ENCODE data around the gene MXRA8.
A peak's percentile ranks its signal among the peaks of the same experiment; 100 is the strongest.
"Not testable (repeated sequence)": the region's sequence is repeated elsewhere in the genome, so short reads cannot be mapped to it uniquely, and the experiment has no call there.

Gene MXRA8

GRCh38 chr1:1371364-1371745 is 13.0 kb upstream of the MXRA8 start:
- Histone ChIP-seq H2BK12ac (ENCODE audit: low read length in 2 of 2) (no peak overlapping the region), H3K4me3 (ENCODE audit: insufficient read depth in 1 of 2, low read depth in 1 of 2, low read length in 2 of 2) (peak overlapping the region in 1 of 2 experiments; percentile 42), H3K79me1 (replicated peaks; ENCODE audit: low read length, poor library complexity, severe bottlenecking) (peaks cover 16% of the 10 kb centered on the region), H2BK15ac (ENCODE audit: low read depth, poor library complexity, severe bottlenecking) (peak overlapping the region; percentile 26), H4K8ac (ENCODE audit: low read length) (no peak overlapping the region), H3K27ac (ENCODE audit: low read length, poor library complexity, severe bottlenecking) (peak overlapping the region; percentile 27), H3K9ac (ENCODE audit: low read length) (peak overlapping the region; percentile 37), H2AFZ (ENCODE audit: low read depth, low read length) (no peak overlapping the region), H3K4me1 (ENCODE audit: control insufficient read depth, insufficient read depth, low read depth, low read length) (peaks cover 34% of the 10 kb centered on the region), H2AK5ac (ENCODE audit: low read length, severe bottlenecking) (peak overlapping the region; percentile 30), H2BK5ac (ENCODE audit: low read depth, low read length, poor library complexity, severe bottlenecking) (no peak overlapping the region), H3K4ac (ENCODE audit: low read depth in 1 of 2, low read length in 2 of 2) (no peak overlapping the region), H3K18ac (ENCODE audit: low read depth in 1 of 2, low read length in 2 of 2) (no peak overlapping the region), H3K23ac (ENCODE audit: low read length in 2 of 2) (no peak overlapping the region), H2BK120ac (ENCODE audit: low read depth, low read length) (no peak overlapping the region), H3K9me3 (ENCODE audit: control insufficient read depth, low read length) (no peaks in the 10 kb centered on the region), H3K4me2 (ENCODE audit: low read length, poor library complexity, severe bottlenecking) (no peak overlapping the region), H3K14ac (ENCODE audit: low read length in 2 of 2) (no peak overlapping the region), H4K91ac (ENCODE audit: low read length) (peak overlapping the region; percentile 43), H3K27me3 (ENCODE audit: control insufficient read depth in 1 of 2, insufficient read depth in 1 of 2, low read length in 2 of 2) (no peaks in the 10 kb centered on the region), H3K36me3 (ENCODE audit: control insufficient read depth in 1 of 2, insufficient read depth in 2 of 2, low read depth in 1 of 2, low read length in 2 of 2) (peaks cover 11 to 38% of the 10 kb centered on the region in 2 experiments)
- WGBS: 93% methylated on average over 12 of the region's 12 CpGs
- DNase-seq: no peak

DNA sequence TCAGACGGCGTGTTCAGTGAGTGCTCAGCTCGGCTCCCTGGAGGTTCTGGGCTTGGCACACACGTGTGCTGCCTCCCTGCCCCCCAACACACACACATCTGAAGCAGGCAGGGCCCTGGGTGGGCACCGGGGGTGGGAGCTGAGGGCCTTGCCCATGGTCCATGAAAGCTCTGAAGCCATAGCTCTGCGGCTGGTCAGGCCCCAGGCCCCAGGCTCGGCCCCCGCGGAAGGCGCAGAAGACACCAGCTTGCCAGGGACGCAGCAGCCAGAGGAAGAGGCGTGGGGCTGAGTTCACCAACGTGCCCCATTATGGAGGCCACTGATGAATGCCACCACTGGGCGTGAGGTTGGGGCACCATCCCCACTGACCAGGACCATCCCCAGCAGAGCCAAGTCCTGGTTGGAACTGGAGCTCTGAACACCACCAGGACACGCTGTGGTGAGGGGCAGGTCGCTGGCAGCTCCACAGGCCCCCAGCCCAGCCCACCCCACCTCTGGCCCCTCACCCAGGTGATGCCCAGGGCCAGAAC is 12.5 kb upstream of the MXRA8 start:
- Histone ChIP-seq H3K79me1 (replicated peaks; ENCODE audit: low read length, poor library complexity, severe bottlenecking) (peaks cover 10% of the 10 kb centered on the region), H2BK5ac (ENCODE audit: low read depth, low read length, poor library complexity, severe bottlenecking) (no peak overlapping the region), H3K18ac (ENCODE audit: low read depth in 1 of 2, low read length in 2 of 2) (no peak overlapping the region), H3K27me3 (ENCODE audit: control insufficient read depth in 1 of 2, insufficient read depth in 1 of 2, low read length in 2 of 2) (no peaks in the 10 kb centered on the region), H3K14ac (ENCODE audit: low read length in 2 of 2) (no peak overlapping the region), H3K36me3 (ENCODE audit: control insufficient read depth in 1 of 2, insufficient read depth in 2 of 2, low read depth in 1 of 2, low read length in 2 of 2) (peaks cover 11 to 35% of the 10 kb centered on the region in 2 experiments), H3K4me2 (ENCODE audit: low read length, poor library complexity, severe bottlenecking) (no peak overlapping the region), H4K91ac (ENCODE audit: low read length) (no peak overlapping the region), H3K9me3 (ENCODE audit: control insufficient read depth, low read length) (no peaks in the 10 kb centered on the region), H4K8ac (ENCODE audit: low read length) (no peak overlapping the region), H2BK15ac (ENCODE audit: low read depth, poor library complexity, severe bottlenecking) (no peak overlapping the region), H3K4me3 (ENCODE audit: insufficient read depth in 1 of 2, low read depth in 1 of 2, low read length in 2 of 2) (no peak overlapping the region), H2BK120ac (ENCODE audit: low read depth, low read length) (no peak overlapping the region), H3K4ac (ENCODE audit: low read depth in 1 of 2, low read length in 2 of 2) (no peak overlapping the region), H2AFZ (ENCODE audit: low read depth, low read length) (no peak overlapping the region), H3K9ac (ENCODE audit: low read length) (peak overlapping the region; percentile 38), H2AK5ac (ENCODE audit: low read length, severe bottlenecking) (no peak overlapping the region), H3K4me1 (ENCODE audit: control insufficient read depth, insufficient read depth, low read depth, low read length) (peaks cover 30% of the 10 kb centered on the region), H3K23ac (ENCODE audit: low read length in 2 of 2) (no peak overlapping the region), H2BK12ac (ENCODE audit: low read length in 2 of 2) (peak overlapping the region in 1 of 2 experiments; percentile 8), H3K27ac (ENCODE audit: low read length, poor library complexity, severe bottlenecking) (no peak overlapping the region)
- no peak for DNase-seq
- WGBS: 93% methylated on average over 14 of the region's 16 CpGs

DNA sequence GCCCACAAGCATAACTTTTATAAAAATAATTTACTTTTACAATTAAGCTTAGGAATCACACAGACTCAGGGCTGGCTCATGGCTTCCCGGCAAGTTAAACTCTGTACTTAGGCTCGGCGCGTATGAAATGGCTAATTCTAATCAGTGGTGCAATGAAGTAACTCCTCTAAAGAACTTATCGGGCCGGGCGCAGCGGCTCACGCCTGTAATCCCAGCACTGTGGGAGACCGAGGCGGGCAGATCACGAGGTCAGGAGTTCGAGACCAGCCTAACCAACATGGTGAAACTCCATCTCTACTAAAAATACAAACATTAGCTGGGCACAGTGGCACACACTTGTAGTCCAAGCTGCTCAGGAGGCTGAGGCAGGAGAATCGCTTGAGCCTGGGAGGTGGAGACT is 11.7 kb upstream of the MXRA8 start:
- H3K27ac ChIP-seq (ENCODE audit: low read length, poor library complexity, severe bottlenecking); H4K91ac ChIP-seq (ENCODE audit: low read length); H3K27me3 ChIP-seq (ENCODE audit: control insufficient read depth in 1 of 2, insufficient read depth in 1 of 2, low read length in 2 of 2); H3K4me2 ChIP-seq (ENCODE audit: low read length, poor library complexity, severe bottlenecking); H4K8ac ChIP-seq (ENCODE audit: low read length); H2BK5ac ChIP-seq (ENCODE audit: low read depth, low read length, poor library complexity, severe bottlenecking); H2BK120ac ChIP-seq (ENCODE audit: low read depth, low read length); H2AFZ ChIP-seq (ENCODE audit: low read depth, low read length); H2BK15ac ChIP-seq (ENCODE audit: low read depth, poor library complexity, severe bottlenecking); H3K23ac ChIP-seq (ENCODE audit: low read length in 2 of 2); H2BK12ac ChIP-seq (ENCODE audit: low read length in 2 of 2); H3K14ac ChIP-seq (ENCODE audit: low read length in 2 of 2); H2AK5ac ChIP-seq (ENCODE audit: low read length, severe bottlenecking); H3K9me3 ChIP-seq (ENCODE audit: control insufficient read depth, low read length); H3K4ac ChIP-seq (ENCODE audit: low read depth in 1 of 2, low read length in 2 of 2); H3K9ac ChIP-seq (ENCODE audit: low read length); DNase-seq; H3K4me3 ChIP-seq (ENCODE audit: insufficient read depth in 1 of 2, low read depth in 1 of 2, low read length in 2 of 2); H3K18ac ChIP-seq (ENCODE audit: low read depth in 1 of 2, low read length in 2 of 2): not testable (repeated sequence)
- Histone ChIP-seq H3K36me3 (ENCODE audit: control insufficient read depth in 1 of 2, insufficient read depth in 2 of 2, low read depth in 1 of 2, low read length in 2 of 2) (peaks cover 11 to 35% of the 10 kb centered on the region in 2 experiments), H3K79me1 (replicated peaks; ENCODE audit: low read length, poor library complexity, severe bottlenecking) (peaks cover 10% of the 10 kb centered on the region), H3K4me1 (ENCODE audit: control insufficient read depth, insufficient read depth, low read depth, low read length) (peaks cover 30% of the 10 kb centered on the region)
- 95% methylated on average over 13 of the region's 14 CpGs for WGBS

DNA sequence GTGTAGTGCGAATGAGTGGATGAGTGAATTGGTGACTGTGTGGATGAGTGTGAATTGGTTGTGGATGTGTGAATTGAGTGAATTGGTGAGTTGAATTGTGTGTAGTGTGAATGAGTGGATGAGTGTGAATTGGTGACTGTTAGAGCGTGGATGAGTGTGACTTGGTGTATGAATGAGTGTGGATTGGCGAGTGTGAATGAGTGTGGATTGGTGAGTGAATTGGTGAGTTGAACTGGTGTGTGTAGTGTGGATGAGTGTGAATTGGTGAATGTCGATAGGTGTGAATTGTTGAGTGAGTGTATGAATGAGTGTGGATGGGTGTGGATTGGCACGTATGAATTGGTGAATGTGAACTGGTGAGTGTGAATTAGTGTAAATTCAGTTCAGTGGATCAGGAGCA is 9.0 kb upstream of the MXRA8 start:
- Histone ChIP-seq H3K23ac (ENCODE audit: low read length in 2 of 2) (no peak overlapping the region), H3K4ac (ENCODE audit: low read depth in 1 of 2, low read length in 2 of 2) (no peak overlapping the region), H3K14ac (ENCODE audit: low read length in 2 of 2) (no peak overlapping the region), H4K91ac (ENCODE audit: low read length) (no peak overlapping the region), H2AK5ac (ENCODE audit: low read length, severe bottlenecking) (no peak overlapping the region), H2BK15ac (ENCODE audit: low read depth, poor library complexity, severe bottlenecking) (no peak overlapping the region), H3K36me3 (ENCODE audit: control insufficient read depth in 1 of 2, insufficient read depth in 2 of 2, low read depth in 1 of 2, low read length in 2 of 2) (peaks cover 0 to 16% of the 10 kb centered on the region in 2 experiments), H3K79me1 (replicated peaks; ENCODE audit: low read length, poor library complexity, severe bottlenecking) (peaks cover 3% of the 10 kb centered on the region), H2BK120ac (ENCODE audit: low read depth, low read length) (no peak overlapping the region), H3K18ac (ENCODE audit: low read depth in 1 of 2, low read length in 2 of 2) (no peak overlapping the region), H3K4me1 (ENCODE audit: control insufficient read depth, insufficient read depth, low read depth, low read length) (peaks cover 14% of the 10 kb centered on the region), H3K4me2 (ENCODE audit: low read length, poor library complexity, severe bottlenecking) (no peak overlapping the region), H3K9ac (ENCODE audit: low read length) (no peak overlapping the region), H3K4me3 (ENCODE audit: insufficient read depth in 1 of 2, low read depth in 1 of 2, low read length in 2 of 2) (no peak overlapping the region), H3K27ac (ENCODE audit: low read length, poor library complexity, severe bottlenecking) (no peak overlapping the region), H2BK12ac (ENCODE audit: low read length in 2 of 2) (no peak overlapping the region), H2BK5ac (ENCODE audit: low read depth, low read length, poor library complexity, severe bottlenecking) (no peak overlapping the region), H3K9me3 (ENCODE audit: control insufficient read depth, low read length) (no peaks in the 10 kb centered on the region), H2AFZ (ENCODE audit: low read depth, low read length) (no peak overlapping the region), H4K8ac (ENCODE audit: low read length) (no peak overlapping the region), H3K27me3 (ENCODE audit: control insufficient read depth in 1 of 2, insufficient read depth in 1 of 2, low read length in 2 of 2) (no peaks in the 10 kb centered on the region)
- WGBS: 97% methylated on average over 5 of the region's 5 CpGs
- DNase-seq: peak; percentile 32
